ENCODE measurements around the gene FCN3.

The FCN3 gene

DNA sequence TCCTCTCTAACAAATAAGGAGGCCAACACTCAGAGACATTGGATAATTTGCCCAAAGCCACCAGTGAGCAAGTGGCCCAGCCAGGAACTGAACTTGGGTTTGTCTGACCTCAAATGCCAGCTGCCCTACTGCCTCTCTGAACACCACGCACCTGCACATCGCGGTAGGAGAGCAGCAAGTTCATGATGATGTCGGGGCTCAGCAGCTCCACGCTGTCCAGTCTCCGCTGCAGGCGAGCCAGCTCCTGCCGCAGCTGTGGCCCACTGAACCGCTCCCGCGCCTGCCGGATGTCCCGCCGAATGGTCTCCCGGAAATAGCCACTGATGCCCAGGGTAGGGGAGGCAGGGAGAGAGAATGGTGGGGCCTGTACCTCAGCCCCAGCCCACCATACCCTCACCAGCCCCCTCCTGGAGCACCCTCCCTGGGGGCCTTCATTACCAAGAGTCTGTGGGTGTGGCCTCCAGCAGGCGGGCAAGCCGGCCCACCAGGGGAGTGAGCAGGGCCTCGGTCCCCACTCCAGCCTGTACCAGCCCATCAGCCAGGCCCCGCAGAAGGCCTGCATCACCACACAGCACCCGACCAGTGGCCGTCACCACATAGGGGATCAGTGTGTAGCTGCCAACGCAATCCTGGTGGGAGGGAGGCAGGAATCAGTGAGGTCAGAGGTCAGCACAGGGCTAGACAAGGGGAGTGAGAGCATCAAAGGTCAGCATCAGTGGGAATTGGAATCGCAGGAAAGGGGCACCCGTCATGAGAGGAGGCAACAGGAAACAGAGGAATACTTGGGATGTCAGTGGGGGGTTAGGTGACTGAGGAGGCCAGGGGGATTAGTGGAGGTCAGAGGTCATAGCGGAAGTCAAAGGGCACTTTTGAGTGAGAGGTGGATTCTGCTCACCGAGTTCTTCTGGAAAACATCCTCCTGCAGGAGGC is 10.6 kb downstream of the FCN3 start:
- no peak overlapping the region for H3K4me3 ChIP-seq (ENCODE audit: low read length)
- no peak for TF ChIP-seq ZNF274 (IDR thresholded peaks at IDR 0.05; ENCODE audit: low read depth, low read length)

GRCh38 chr1:27361553-27361952 is 13.1 kb downstream of the FCN3 start:
- H3K4me3 ChIP-seq (ENCODE audit: low read length) = no peak overlapping the region
- no peak for TF ChIP-seq ZNF274 (IDR thresholded peaks at IDR 0.05; ENCODE audit: low read depth, low read length)

DNA sequence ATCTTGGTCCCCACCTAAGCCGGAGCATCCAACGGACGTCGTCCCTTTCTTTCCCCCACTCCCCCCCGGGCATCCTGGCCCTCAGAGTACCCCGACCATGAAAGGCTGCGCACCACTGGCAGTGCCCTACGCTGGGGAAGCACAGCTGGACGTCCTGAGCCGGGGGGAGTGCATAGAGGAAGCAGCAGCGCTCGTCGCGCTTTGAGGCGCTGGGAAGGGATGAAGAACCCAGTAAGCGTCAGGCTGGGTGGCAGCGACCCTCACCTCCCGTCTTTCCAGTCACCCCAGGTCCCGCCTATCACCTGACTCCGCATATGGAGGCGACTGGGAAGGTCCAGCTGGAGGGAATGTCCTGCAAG is 13.6 kb downstream of the FCN3 start:
- H3K4me3 ChIP-seq (ENCODE audit: low read length) = no peak overlapping the region
- no peak for TF ChIP-seq ZNF274 (IDR thresholded peaks at IDR 0.05; ENCODE audit: low read depth, low read length)

DNA sequence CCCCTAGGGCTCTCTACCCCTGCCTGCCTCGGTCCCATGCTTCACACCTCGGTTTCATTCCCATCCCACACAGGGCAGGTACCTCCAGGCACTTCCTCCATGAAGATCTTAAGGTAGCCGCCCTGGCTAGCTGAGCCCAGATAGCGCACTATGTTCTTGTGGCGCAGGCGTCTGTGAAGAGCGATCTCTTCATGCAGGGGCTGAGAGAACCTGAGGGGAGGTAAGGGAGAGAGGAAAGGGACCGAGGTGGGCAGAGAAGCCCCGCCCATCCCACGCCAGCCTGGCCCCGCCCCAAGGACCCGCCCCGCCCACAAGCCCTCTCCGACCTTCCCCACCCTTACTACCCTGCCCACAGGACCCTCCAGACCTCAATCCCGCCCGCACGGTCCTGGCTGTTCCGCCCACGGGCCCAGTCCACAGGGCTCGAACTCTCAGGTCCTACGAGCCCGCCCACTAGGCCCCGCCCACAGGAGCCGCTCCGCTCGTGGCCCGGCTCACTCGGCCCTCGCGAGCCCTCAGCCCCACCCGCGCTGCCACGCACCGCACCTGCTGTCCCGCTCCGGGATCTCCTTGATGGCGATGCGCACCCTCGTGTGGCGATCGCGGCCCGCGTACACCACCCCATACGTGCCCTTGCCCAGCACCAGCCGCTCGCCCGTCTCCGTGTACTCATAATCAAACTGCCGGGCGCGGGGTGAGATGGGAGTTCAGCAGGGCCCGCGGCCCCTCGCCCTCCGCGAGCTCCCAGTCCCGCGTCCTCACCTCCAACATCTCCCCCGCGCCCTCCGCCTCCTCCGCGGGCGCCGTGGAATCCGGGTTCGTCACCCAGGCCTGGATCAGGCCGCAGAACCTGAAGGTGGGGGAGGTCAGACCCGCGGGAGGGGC is 14.2 kb downstream of the FCN3 start:
- no peak for TF ChIP-seq ZNF274 (IDR thresholded peaks at IDR 0.05; ENCODE audit: low read depth, low read length)
- peak overlapping the region; percentile 3; the same call in 1 of the 2 replicates for H3K4me3 ChIP-seq (ENCODE audit: low read length)

GRCh38 chr1:27359822-27360158 is 14.8 kb downstream of the FCN3 start:
- no peak overlapping the region; the same call in 1 of the 2 replicates for H3K4me3 ChIP-seq (ENCODE audit: low read length)
- no peak for TF ChIP-seq ZNF274 (IDR thresholded peaks at IDR 0.05; ENCODE audit: low read depth, low read length)

GRCh38 chr1:27358928-27359313 is 15.7 kb downstream of the FCN3 start:
- H3K4me3 ChIP-seq (ENCODE audit: low read length) = no peak overlapping the region
- TF ChIP-seq ZNF274 (IDR thresholded peaks at IDR 0.05; ENCODE audit: low read depth, low read length) = no peak

DNA sequence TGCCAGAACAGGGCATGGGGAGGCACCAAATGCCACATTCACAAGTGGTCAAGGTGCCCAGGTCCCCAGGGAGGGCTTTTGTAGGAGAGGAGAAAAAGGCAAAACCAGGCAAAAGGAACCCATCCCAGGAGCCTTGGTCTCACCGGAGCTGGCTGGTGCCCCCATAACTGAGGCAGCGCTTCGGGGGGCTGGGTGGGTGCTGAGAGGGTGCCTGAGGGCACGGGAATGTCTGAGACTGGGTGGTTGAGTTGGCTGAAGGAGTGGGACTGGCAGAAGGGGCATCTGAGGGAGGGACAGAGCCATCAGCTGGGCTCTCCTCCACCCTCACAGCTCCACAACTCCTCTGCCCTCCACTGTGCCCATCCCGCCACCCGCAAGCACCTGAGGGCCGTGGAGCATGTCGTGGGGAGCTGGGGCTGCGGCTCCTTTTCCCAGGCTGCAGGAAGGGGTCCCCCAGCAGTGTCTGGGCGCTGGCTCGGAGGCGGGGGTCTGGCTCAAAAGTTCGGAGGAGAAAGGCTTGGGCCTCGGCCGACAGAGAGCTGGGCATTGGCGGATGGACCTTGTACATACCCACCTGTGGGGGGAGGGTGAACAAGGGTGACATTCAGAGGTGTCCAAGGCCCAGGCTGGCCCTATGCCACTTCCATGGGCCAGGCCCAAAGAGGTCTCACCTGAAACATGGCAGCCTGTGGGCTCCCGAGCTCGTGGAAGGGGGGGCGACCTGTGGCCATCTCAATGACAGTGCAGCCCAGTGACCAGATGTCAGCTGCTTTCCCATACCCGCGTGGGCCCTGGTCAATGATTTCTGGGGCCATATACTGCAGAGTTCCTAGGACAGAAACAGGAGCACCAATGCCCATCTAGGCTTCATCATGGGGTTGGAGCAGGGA is 16.3 kb downstream of the FCN3 start:
- TF ChIP-seq ZNF274 (IDR thresholded peaks at IDR 0.05; ENCODE audit: low read depth, low read length) = no peak
- no peak overlapping the region for H3K4me3 ChIP-seq (ENCODE audit: low read length)

- peak overlapping the region; percentile 18; the same call in 1 of the 2 replicates for H3K4me3 ChIP-seq (ENCODE audit: low read length)
- TF ChIP-seq ZNF274 (IDR thresholded peaks at IDR 0.05; ENCODE audit: low read depth, low read length) = no peak
These were observed 17.2 kb downstream of the FCN3 start for GRCh38 chr1:27357281-27358037.

- TF ChIP-seq ZNF274 (IDR thresholded peaks at IDR 0.05; ENCODE audit: low read depth, low read length) = no peak
- no peak overlapping the region for H3K4me3 ChIP-seq (ENCODE audit: low read length)
These were observed 17.9 kb downstream of the FCN3 start for GRCh38 chr1:27356619-27357280.

- TF ChIP-seq ZNF274 (IDR thresholded peaks at IDR 0.05; ENCODE audit: low read depth, low read length) = no peak
- H3K4me3 ChIP-seq (ENCODE audit: low read length) = no peak overlapping the region
These were observed 18.4 kb downstream of the FCN3 start for GRCh38 chr1:27356277-27356618.

GRCh38 chr1:27355683-27356082 is 18.9 kb downstream of the FCN3 start:
- no peak overlapping the region for H3K4me3 ChIP-seq (ENCODE audit: low read length)
- TF ChIP-seq ZNF274 (IDR thresholded peaks at IDR 0.05; ENCODE audit: low read depth, low read length) = no peak

- no peak overlapping the region for H3K4me3 ChIP-seq (ENCODE audit: low read length)
- TF ChIP-seq ZNF274 (IDR thresholded peaks at IDR 0.05; ENCODE audit: low read depth, low read length) = no peak
These were observed 21.0 kb downstream of the FCN3 start for GRCh38 chr1:27353629-27354028.

- H3K4me3 ChIP-seq (ENCODE audit: low read length) = no peak overlapping the region
- no peak for TF ChIP-seq ZNF274 (IDR thresholded peaks at IDR 0.05; ENCODE audit: low read depth, low read length)
These were observed 21.5 kb downstream of the FCN3 start for GRCh38 chr1:27353166-27353565.
